ENCODE data around the gene DRC7. TPM values are rescaled to one million over a fixed set of nuclear protein-coding genes. Genes with fewer than 3 reads are reported as not detected.

Gene DRC7
- total and polyA plus RNA-seq, 10 of the 15 experiments (the other 5 are each of a cell fraction or from before 2014, with no cell fraction given): 0.06 to 0.49 (median 0.14) TPM; not detected in 4

- TF ChIP-seq ZBTB4 (CRISPR knock-in tag; IDR thresholded peaks at IDR 0.05) (no peak), ATF3 (IDR thresholded peaks at IDR 0.05; ENCODE audit: borderline replicate concordance, extremely low read depth, low read depth, low read length) (peak; percentile 68; the same call in 1 of the 2 replicates), POU2F2 (IDR thresholded peaks at IDR 0.05; ENCODE audit: borderline replicate concordance, low read depth, low read length) (peak; percentile 76; the same call in 1 of the 3 replicates), TCF3 (IDR thresholded peaks at IDR 0.05; ENCODE audit: borderline replicate concordance, insufficient read depth, low read depth, low read length) (peak; percentile 53; the same call in 1 of the 2 replicates), ELK1 (IDR thresholded peaks at IDR 0.05; ENCODE audit: low read depth, low read length) (no peak), SIN3A (IDR thresholded peaks at IDR 0.05; ENCODE audit: low read depth, low read length) (no peak), IKZF2 (IDR thresholded peaks at IDR 0.05) (peak in 1 of 2 experiments; percentile 13; a peak in 1 of 4 replicates), RFX5 (IDR thresholded peaks at IDR 0.05; ENCODE audit: low read depth, low read length) (0 out of 2 replicates have a peak, but pooled peaks have one; percentile 39), SKIL (IDR thresholded peaks at IDR 0.05; ENCODE audit: low read depth, poor library complexity, severe bottlenecking) (no peak), SMC3 (IDR thresholded peaks at IDR 0.05; ENCODE audit: borderline replicate concordance, low read length) (peak; percentile 100), MTA2 (IDR thresholded peaks at IDR 0.05; ENCODE audit: low read depth) (peak; percentile 34; the same call in 1 of the 2 replicates), MXI1 (IDR thresholded peaks at IDR 0.05; ENCODE audit: low read depth, low read length) (no peak), DPF2 (IDR thresholded peaks at IDR 0.05) (0 out of 2 replicates have a peak, but pooled peaks have one; percentile 8), BCLAF1 (IDR thresholded peaks at IDR 0.05) (no peak), SPI1 (IDR thresholded peaks at IDR 0.05; ENCODE audit: borderline replicate concordance, insufficient read depth, low read depth, low read length) (no peak), MLLT1 (IDR thresholded peaks at IDR 0.05) (no peak)
These were observed 45.8 kb upstream of the DRC7 start (continued) for GRCh38 chr16:57648581-57649442.
